SW 1271 (cell line): ENCODE measurements around the gene PCDHB10.
"Not testable (repeated sequence)": the region's sequence is repeated elsewhere in the genome, so short reads cannot be mapped to it uniquely, and the experiment has no call there.

ENCODE experiments used
- DNase-seq, 2 experiments: peaks; one replicate each; lab custom pipeline; 2025; lab: John Stamatoyannopoulos, UW

The PCDHB10 gene

DNA sequence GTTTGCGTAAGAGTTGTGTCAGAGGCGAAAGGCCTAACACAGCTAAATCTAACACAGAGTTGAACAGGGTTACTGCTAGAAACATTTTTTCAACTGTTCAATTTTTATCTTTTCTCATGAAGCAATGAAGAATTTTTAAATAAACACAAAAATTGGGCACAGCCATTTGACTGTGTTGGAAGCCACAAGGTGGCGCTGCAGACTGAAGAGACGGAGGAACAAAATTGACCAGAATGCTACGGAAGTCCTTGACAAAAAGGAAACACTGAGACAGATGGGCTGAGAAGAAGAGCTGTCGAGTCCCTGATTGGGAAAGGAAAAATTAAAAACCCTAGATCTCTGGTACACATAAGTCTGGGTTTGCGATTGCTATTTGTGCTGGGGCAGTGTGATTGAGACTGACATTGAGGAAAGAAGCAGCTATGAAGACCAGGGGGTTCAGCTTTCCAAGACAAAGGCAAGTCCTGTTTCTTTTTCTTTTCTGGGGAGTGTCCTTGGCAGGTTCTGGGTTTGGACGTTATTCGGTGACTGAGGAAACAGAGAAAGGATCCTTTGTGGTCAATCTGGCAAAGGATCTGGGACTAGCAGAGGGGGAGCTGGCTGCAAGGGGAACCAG lies 5.1 kb upstream of the PCDHB10 start, which contains the start of gene PCDHB9:
Gene PCDHB9 (plus strand): TSS at position 265 of the 616 bp plus-strand sequence. CDS start 158 bp downstream, at position 423.
- peak; percentile 16 to 75 for DNase-seq

- not testable (repeated sequence) for DNase-seq
Measured at GRCh38 chr5:141188682-141189081, 3.5 kb upstream of the PCDHB10 start.

- not testable (repeated sequence) for DNase-seq
Measured at GRCh38 chr5:141189131-141189530, 3.0 kb upstream of the PCDHB10 start.

- not testable (repeated sequence) for DNase-seq
Measured at GRCh38 chr5:141194332-141194731, 2.2 kb downstream of the PCDHB10 start.

DNA sequence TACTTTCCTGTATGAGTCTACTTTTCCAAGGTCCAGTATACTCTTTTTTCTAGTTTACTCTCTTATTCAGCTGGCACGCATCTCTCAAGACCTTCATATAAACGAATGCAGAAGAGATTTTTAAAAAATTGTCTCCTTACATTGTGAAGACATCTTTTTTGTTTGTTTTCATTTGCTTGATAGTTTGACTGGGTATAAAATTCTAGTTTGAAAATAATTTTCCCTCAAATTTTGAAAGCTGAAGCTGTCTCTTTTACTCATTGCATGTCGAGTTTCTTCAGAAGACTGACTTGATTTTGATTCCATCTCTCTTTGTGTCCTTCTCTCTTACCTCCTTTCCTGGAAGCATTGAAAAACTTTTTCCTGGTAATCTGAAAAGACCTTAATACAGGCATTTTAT lies 4.2 kb downstream of the PCDHB10 start:
- DNase-seq = no peak

DNA sequence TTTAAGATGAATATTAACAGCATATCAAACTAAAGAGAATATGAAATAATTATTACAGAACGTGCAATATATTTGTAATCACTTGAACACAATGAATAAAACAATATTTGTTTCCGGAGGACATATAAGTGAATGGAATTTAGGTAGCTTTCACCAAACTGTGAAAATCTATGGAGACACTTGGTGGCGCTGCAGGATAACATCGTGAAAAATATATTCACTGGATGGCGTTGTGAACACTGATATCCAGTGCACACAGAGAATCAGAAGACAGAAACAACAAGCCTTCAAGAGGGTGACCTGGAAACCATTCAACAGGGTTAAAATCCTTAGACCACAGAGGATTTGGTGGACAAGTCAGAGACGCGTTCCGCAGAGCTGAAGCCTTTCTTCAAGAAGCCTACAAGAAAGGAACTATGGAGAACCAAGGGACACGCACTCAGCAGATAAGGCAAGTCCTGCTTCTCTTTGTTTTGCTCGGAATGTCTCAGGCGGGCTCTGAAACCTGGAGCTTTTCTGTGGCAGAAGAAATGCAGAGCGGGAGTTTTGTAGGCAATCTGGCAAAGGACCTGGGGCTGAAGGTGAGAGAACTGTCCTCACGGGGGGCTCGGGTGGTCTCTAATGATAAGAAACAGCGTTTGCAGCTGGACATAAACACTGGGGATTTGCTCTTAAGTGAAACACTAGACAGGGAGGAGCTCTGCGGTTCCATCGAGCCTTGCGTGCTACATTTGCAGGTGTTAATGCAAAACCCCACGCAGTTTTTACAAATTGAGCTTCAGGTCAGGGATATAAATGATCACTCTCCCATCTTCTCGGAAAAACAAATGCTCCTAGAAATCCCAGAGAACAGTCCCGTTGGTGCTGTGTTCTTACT lies 7.4 kb downstream of the PCDHB10 start, which contains the start of gene PCDHB11:
Gene PCDHB11 (plus strand): TSS at position 269 of the 877 bp plus-strand sequence. CDS start 148 bp downstream, at position 417.
- DNase-seq = peak in 1 of 2 experiments; percentile 36

DNA sequence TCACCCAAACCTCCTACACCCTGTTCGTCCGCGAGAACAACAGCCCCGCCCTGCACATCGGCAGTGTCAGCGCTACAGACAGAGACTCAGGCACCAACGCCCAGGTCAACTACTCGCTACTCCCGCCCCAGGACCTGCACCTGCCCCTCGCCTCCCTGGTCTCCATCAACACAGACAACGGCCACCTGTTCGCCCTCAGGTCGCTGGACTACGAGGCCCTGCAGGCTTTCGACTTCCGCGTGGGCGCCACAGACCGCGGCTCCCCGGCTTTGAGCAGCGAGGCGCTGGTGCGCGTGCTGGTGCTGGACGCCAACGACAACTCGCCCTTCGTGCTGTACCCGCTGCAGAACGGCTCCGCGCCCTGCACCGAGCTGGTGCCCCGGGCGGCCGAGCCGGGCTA lies 9.0 kb downstream of the PCDHB10 start:
- DNase-seq = not testable (repeated sequence)

- DNase-seq = not testable (repeated sequence)
Measured at GRCh38 chr5:141201646-141202045, 9.5 kb downstream of the PCDHB10 start.

GRCh38 chr5:141208478-141208877 lies 16.3 kb downstream of the PCDHB10 start, which contains the start of gene PCDHB12:
Gene PCDHB12 (plus strand): TSS chr5:141208719. CDS start chr5:141208908, 189 bp downstream.
- DNase-seq = no peak

DNA sequence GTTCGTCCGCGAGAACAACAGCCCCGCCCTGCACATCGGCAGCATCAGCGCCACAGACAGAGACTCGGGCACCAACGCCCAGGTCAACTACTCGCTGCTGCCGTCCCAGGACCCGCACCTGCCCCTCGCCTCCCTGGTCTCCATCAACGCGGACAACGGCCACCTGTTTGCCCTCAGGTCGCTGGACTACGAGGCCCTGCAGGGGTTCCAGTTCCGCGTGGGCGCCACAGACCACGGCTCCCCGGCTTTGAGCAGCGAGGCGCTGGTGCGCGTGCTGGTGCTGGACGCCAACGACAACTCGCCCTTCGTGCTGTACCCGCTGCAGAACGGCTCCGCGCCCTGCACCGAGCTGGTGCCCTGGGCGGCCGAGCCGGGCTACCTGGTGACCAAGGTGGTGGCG lies 18.1 kb downstream of the PCDHB10 start:
- DNase-seq = not testable (repeated sequence)

GRCh38 chr5:141210849-141211248 lies 18.7 kb downstream of the PCDHB10 start:
- DNase-seq = not testable (repeated sequence)

DNA sequence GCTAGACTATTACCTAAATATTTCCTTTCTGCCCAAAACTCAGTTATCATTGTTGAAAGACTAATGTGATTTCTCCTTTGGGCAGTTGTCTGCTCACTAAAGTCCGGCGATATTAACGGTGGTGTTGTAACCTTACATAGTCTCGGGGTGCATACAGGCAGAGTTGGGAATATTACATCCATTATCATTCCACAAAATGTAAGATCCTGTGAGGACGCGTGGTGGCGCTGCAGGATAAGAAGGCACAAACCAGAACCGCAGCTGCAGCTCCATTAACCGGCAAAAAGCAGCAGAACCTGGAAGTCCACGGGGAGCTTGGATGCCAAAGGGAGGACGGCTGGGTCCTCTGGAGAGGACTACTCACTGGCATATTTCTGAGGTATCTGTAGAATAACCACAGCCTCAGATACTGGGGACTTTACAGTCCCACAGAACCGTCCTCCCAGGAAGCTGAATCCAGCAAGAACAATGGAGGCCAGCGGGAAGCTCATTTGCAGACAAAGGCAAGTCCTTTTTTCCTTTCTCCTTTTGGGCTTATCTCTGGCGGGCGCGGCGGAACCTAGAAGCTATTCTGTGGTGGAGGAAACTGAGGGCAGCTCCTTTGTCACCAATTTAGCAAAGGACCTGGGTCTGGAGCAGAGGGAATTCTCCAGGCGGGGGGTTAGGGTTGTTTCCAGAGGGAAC lies 21.6 kb downstream of the PCDHB10 start, which contains the start of gene PCDHB13:
Gene PCDHB13 (plus strand): TSS at position 264 of the 684 bp plus-strand sequence. CDS start 205 bp downstream, at position 469.
- not testable (repeated sequence) for DNase-seq

- not testable (repeated sequence) for DNase-seq
Measured at GRCh38 chr5:141214583-141214982, 22.4 kb downstream of the PCDHB10 start.

DNA sequence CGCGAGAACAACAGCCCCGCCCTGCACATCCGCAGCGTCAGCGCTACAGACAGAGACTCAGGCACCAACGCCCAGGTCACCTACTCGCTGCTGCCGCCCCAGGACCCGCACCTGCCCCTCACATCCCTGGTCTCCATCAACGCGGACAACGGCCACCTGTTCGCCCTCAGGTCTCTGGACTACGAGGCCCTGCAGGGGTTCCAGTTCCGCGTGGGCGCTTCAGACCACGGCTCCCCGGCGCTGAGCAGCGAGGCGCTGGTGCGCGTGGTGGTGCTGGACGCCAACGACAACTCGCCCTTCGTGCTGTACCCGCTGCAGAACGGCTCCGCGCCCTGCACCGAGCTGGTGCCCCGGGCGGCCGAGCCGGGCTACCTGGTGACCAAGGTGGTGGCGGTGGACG lies 23.4 kb downstream of the PCDHB10 start:
- not testable (repeated sequence) for DNase-seq

GRCh38 chr5:141216035-141216434 lies 23.9 kb downstream of the PCDHB10 start:
- not testable (repeated sequence) for DNase-seq

DNA sequence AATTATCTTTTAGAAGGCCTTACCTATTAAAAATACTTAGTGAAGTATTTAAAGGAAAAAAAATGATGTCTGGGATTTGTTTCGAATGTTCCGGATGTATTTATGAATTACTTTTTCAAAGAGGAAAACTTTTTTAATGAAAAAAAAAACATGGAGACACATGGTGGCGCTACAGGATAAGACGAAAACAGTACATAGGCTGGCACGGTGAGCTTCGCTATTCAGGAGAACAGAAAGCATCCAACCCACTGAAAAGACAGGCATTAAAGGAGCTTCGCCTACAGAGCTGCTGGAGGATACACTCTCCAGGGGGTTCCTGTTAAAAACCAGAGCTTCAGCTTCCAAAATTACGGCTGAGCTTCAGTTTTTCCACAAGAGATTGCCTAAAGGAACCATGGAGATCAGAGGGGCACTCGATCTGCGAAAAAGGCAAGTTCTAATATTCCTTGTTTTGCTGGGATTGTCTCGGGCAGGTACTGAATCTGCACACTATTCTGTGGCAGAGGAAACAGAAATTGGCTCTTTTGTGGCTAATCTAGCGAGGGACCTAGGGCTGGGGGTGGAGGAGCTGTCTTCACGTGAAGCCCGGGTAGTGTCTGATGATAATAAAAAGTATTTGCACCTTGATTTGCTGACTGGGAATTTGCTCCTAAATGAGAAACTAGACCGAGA lies 31.1 kb downstream of the PCDHB10 start, which contains the start of gene PCDHB14:
Gene PCDHB14 (plus strand): TSS at position 232 of the 672 bp plus-strand sequence. CDS start 163 bp downstream, at position 395.
- DNase-seq = peak; percentile 16 to 54

DNA sequence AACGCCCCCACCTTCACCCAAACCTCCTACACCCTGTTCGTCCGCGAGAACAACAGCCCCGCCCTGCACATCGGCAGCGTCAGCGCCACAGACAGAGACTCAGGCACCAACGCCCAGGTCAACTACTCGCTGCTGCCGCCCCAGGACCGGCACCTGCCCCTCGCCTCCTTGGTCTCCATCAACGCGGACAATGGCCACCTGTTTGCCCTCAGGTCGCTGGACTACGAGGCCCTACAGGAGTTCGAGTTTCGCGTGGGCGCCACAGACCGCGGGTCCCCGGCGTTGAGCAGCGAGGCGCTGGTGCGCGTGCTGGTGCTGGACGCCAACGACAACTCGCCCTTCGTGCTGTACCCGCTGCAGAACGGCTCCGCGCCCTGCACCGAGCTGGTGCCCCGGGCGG lies 32.7 kb downstream of the PCDHB10 start:
- DNase-seq = not testable (repeated sequence)

DNA sequence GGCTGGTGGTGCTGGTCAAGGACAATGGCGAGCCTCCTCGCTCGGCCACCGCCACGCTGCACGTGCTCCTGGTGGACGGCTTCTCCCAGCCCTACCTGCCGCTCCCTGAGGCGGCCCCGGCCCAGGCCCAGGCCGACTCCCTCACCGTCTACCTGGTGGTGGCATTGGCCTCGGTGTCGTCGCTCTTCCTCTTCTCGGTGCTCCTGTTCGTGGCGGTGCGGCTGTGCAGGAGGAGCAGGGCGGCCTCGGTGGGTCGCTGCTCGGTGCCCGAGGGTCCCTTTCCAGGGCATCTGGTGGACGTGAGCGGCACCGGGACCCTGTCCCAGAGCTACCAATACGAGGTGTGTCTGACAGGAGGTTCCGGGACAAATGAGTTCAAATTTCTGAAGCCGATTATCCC lies 33.3 kb downstream of the PCDHB10 start:
- not testable (repeated sequence) for DNase-seq

- DNase-seq = no peak
Measured at GRCh38 chr5:141234109-141234667, 42.0 kb downstream of the PCDHB10 start.

DNA sequence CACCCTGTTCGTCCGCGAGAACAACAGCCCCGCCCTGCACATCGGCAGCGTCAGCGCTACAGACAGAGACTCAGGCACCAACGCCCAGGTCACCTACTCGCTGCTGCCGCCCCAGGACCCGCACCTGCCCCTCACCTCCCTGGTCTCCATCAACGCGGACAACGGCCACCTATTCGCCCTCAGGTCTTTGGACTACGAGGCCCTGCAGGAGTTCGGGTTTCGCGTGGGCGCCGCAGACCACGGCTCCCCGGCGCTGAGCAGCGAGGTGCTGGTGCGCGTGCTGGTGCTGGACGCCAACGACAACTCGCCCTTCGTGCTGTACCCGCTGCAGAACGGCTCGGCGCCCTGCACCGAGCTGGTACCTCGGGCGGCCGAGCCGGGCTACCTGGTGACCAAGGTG lies 43.8 kb downstream of the PCDHB10 start:
- not testable (repeated sequence) for DNase-seq
